HCT116 (cell line): ENCODE measurements around the gene RNPEPL1.

Source experiments
- CTCF ChIP-seq, 3 experiments: fragments of 200-600 bp in 1 of 3; sonication (generic) in 1 of 3; IDR thresholded peaks in 2 of 3; conservative IDR thresholded peaks in 1 of 3; 2 replicates each; pipeline ENCODE4 v1.5.1; 2012 to 2017; ENCODE audit warnings: low read depth in 2 of 3, low read length in 2 of 3, antibody characterized with exemption in 1 of 3, borderline replicate concordance in 1 of 3, control low read depth in 1 of 3, mild to moderate bottlenecking in 1 of 3, mixed read lengths in 1 of 3, mixed run types in 1 of 3, moderate library complexity in 1 of 3; ENCODE audit not compliant: insufficient read depth in 1 of 3
- FOSL1 ChIP-seq: IDR thresholded peaks from 2 replicates; pipeline ENCODE4 v1.6.1; 2012; ENCODE audit warnings: low read depth
- POLR2A ChIP-seq: IDR thresholded peaks from 2 replicates; pipeline ENCODE4 v1.7.0; 2011; ENCODE audit warnings: borderline replicate concordance; ENCODE audit not compliant: insufficient read depth, insufficient read length; ENCODE audit errors: extremely low read depth

GRCh38 chr2:240576036-240576435 is 7.8 kb downstream of the RNPEPL1 start:
- TF ChIP-seq POLR2A (no peak), CTCF (IDR thresholded peaks at IDR 0.05 in 2 of 3, conservative IDR thresholded peaks at IDR 0.05 in 1 of 3; ENCODE audit: borderline replicate concordance in 1 of 3, insufficient read depth in 1 of 3, low read depth in 2 of 3, low read length in 2 of 3) (no peak), FOSL1 (no peak)
